Stimulated activated CD8-positive, alpha-beta memory T cell treated with anti-CD3 and anti-CD28 coated beads, Interleukin-15, amount 100 ng/mL, for 24 hours (primary cell): ENCODE measurements around the gene GPR25.

ENCODE experiments used
- DNase-seq: peaks from one replicate; pipeline ENCODE4 v3.0.0-alpha.2; 2020; ENCODE audit warnings: low read depth

Gene GPR25

DNA sequence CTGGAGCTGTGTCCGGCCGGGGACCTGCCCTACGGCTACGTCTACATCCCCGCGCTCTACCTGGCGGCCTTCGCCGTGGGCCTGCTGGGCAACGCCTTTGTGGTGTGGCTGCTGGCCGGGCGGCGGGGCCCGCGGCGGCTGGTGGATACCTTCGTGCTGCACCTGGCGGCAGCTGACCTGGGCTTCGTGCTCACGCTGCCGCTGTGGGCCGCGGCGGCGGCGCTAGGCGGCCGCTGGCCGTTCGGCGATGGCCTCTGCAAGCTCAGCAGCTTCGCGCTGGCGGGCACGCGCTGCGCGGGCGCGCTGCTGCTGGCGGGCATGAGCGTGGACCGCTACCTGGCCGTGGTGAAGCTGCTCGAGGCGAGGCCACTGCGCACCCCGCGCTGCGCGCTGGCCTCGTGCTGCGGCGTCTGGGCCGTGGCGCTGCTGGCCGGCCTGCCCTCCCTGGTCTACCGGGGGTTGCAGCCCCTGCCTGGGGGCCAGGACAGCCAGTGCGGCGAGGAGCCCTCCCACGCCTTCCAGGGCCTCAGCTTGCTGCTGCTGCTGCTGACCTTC is 412 bp downstream of the GPR25 start:
- no peak for DNase-seq

DNA sequence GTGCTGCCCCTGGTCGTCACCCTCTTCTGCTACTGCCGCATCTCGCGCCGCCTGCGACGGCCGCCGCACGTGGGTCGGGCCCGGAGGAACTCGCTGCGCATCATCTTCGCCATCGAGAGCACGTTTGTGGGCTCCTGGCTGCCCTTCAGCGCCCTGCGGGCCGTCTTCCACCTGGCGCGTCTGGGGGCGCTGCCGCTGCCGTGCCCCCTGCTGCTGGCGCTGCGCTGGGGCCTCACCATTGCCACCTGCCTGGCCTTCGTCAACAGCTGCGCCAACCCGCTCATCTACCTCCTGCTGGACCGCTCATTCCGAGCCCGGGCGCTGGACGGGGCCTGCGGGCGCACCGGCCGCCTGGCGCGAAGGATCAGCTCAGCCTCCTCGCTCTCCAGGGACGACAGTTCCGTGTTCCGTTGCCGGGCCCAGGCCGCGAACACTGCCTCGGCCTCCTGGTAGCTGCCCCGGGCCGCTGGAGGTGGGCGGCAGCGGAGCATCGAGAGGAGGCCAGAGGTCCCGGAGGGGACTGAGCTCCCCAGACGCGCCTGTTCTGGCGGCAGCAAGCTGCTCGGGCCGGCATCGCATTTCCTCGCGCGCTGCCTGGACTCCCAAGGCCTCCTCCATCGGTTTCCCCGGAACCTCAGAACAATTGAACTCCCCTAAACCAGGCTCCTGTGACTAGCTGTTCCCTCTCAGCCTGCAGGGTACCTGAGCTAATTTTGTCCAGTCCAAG is 1.1 kb downstream of the GPR25 start:
- DNase-seq = no peak

DNA sequence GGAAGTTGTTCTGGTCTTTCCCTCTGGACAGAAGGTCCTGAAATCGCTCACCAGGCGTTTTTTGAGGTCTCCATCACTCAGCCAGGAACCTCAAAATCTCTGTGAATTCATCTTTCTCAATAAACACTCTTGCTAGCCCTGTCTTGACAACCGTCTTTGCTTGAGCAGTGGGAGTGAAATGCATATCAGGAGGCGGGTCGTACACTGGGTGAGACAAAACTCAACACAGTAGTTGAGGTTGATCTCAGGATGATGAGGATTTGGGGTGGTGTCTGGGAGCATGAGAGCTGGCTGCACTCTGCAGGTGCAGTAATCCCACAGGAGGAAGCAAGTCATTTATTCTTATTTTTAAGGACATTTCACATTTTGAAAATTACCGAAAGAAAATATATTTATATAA is 1.9 kb downstream of the GPR25 start:
- no peak for DNase-seq

DNA sequence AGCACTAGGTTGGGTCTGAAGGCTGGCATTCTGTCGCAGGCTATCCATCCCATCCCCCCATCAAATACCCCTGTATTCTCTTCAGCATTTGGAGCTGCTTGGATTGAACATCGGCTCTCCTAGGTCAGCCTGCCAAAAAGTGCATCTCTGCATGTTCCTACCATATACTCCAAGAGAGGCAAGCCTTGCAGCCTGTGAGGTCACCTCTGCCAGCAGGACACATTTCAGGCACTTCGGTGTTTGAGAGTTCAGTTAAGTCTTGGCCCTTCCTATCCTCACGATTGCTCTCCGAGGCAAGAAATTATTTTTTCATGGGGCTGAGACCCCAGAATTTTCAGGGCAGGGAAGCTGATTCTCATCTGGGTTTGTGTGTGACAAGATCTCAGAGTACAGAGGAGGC is 2.6 kb downstream of the GPR25 start:
- no peak for DNase-seq

DNA sequence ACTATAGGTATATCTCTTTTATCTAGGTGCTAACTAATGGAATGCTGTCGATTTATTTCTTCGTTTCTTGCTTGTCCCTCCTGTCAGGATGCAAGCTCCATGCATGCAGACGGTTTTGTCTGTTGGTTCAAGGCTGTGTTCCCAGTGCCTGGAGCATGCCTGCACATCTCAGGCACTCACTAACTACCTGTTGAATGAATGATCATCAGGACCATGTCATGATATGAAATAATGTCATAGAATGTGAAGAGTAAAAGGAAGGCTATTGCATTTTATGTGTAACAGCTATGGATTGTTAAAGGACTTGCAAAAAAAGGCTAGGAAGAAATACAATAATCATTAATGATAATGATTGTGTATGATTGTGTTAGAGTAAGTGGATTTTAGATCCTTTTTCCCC is 4.2 kb downstream of the GPR25 start:
- no peak for DNase-seq

DNA sequence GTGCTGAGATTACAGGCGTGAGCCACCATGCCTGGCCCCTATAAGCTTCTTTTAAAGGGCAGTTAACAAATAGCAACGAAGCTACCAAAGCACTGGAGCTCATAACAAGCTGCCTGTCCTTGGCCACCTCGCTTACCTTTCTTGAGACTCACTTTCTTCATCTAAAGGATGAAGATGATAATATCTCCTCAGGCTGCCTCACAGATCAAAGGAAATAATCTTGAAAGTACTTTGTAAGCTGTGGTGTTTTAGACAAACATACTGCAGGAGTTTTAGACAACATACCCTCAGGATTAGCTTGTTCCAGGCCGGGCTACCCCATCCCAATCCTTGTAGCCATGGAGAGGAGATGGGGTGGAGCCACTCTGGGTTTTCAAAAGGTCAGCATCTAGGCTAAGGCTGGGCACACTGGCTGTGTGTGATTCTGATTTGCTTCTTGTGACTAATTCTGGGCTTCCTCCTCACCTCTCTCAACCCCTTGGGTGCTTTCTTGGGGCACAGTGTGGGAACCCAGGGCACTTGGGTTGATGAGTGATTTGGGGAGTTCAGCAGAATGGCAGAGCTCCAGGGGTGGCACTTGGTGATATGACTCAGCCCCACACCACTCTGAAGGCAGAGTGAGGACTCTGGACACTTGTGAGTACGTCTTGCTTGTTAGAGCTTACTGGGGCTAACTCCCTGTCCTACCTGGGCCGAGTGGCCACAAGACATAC is 5.2 kb downstream of the GPR25 start:
- no peak for DNase-seq

DNA sequence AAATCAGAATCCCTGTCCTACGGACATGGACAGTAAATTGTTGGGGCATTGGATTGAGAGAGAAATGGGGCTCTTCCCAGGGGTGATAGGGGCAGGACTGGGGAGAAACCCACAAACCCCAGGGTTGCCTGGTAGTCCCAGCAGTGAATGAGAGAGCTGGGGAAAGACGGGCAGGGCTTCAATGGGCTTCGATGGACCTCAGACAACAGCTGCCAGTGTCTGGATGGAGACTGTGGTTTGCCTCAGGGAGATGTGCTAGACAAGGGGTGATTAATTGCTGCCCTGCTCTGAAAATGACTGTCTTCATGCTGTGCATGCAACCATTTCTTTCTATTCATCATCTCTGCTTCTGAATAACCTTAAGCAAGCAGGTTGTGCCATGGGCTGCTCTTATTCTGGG is 7.4 kb downstream of the GPR25 start:
- no peak for DNase-seq

DNA sequence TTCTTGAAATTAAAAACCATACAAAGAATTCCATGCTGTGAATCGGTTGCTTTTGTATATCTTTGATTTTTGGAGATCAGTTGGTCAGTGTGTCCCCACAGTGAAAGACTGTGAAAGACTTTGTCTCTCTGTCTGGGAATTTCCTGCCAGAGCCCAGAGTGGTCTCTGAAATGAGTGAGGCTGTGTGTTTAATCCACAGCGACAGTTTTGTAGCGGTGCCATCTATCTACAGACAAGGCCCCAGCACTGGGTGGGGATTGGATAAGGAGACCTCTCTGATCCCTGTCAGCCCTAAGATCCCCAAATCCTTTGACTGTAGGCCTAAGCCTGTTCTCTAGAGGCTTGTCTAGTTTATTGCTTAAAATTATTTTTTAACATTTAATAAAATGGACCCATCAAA is 10.3 kb downstream of the GPR25 start:
- no peak for DNase-seq

DNA sequence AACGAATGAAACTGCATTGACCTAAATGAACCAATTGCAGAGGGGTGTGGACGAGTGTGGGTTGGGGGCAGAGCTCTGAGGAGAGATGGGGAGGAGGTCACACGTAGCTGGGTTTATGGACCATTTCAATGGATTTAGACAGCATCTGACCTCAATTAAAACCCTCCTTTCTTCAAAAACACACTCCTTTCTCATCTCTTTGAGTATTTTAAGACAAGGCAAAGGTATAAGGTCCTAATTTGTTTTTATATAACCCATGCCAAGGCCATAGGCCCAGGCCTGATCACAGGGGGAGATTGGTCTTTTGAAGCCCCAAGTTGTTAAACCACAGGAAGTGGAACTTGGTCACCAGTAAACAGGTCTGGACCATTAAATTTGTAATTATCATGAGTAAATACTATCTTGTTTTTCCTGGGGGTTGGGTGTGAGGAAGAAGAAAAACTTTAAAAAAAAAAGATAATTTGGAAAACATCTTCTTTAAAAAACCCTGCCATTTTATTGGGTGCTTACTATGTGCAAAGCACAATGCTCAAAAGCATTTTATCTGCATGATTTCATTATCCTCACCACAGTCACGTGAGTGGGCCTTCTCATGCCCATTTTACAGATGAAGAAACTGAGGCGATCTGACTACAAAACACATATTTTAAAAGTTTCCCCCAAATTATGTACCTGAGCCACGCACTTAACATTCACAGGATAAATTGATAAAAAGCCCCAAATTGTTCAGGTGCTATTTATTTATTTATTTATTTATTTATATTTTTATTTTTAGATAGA is 13.0 kb downstream of the GPR25 start:
- no peak for DNase-seq

DNA sequence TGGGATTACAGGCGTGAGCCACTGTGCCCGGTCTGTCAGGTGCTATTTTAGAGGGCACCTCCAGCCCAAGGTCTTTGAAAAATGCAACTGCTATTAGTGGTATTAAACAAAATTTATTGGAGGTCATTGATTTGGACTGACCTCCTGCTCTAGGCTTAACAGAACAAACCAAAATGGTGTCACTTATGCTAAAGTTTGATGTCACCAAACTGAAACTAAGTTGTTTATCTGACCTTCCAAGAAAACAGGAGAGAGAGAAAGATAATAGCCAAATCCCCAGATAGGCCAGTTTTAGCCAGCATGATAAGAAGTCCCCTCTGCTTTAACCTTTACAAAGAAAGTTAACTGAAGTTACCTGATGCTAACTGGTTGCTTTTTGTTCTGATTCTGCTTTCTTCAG is 13.8 kb downstream of the GPR25 start:
- no peak for DNase-seq

DNA sequence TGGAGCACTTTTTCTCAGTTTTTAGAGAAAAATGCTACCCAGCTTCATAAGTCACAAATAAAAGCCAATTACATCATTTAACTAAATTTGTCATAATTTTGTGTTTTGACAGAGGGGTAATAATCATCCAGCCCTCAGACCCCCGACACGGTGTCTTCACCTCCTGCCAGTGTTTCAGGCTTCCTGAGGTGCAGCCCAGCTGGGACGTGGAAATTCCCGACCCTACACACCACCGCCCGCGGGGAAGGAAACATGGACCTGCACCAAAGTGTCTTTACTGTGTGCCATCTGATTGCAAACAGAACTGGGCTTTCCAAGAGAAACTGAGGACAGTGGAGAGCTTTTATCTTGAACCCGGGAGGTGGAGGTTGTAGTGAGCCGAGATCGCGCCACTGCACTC is 14.3 kb downstream of the GPR25 start:
- DNase-seq = no peak

DNA sequence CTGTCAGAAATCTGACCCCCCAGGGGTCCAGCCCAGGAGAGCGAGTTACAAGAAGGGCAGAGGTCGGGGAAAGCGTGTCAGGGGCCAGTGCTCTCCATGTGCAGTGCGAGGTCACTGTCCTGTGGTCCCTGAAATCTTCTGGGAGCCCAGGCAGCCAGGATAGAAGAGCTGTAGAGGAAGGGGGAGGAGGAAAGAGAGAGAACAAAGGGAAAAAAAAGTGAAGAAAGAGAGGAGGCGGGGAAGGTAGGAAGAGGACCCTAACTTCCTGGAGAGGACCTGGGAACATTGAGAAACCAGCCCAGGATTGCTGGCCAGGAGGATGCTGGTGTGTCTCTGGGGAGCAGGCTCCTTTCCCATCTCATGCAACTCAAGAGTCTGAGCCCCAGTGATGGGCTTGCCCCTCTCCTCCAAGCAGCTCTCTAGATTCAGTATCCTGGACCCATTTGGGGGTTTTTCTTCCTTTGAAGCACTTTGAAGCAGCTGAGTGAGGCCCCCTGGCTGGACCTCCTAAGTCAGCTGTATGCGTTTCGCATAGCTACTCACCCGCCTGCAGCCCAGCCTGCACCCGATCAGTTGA is 15.1 kb downstream of the GPR25 start:
- DNase-seq = no peak

DNA sequence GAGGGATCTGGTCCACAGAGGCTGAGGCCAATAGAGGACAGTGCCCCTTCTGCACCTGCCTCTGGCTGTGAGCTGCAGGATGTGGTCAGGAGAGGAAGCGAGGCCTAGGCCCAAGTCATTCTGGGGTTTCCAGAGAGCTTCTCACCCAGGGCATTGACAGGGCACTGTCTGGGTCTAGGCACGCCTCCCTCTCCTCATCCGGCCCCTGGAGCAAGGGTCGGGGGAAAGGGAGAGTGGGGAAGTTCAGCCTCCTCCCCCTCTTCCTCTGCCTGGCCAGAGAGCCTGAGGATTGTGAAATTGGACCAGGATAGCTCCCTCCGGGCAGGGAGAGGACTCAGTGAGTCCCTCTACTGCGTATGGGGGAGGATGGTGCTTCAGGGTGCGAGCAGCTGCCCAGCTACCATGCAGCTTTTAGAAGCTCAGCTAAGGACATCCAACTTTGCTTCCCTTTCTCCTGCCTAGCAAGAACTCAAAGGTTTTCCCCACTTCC is 15.6 kb downstream of the GPR25 start:
- DNase-seq = no peak

DNA sequence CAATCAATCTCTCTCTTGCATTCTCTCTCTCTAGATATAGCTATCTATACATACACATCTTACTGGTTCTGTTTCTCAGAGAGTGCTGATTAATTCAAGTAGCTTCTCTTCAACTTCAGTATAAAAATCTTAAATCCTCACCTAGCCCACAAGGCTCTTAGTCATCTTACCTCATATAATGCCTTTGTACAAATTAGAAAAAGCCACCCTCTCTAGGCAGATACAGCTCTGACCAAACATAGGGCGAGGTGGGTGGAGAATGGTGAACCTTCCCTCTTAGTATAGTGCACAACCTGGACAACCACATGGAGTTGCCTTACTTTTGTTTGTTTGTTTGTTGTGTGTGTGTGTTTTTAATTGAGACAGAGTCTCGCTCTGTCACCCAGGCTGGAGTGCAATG is 16.8 kb downstream of the GPR25 start:
- no peak for DNase-seq

DNA sequence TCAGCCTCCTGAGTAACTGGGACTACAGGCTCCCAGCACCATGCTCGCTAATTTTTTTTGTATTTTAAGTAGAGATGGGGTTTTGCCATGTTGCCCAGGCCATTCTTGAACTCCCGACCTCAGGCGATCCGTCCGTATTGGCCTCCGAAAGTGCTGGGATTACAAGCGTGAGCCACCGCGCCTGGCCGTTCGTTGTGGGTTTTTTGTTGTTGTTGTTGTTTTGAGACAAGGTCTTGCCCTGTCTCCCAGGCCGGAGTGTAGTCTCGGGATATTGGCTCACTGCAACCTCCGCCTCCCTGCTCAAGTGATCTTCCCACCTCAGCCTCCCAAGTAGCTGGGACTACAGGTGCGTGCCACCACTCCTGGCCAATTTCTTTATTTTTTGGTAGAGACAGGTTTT is 17.2 kb downstream of the GPR25 start:
- DNase-seq = no peak

DNA sequence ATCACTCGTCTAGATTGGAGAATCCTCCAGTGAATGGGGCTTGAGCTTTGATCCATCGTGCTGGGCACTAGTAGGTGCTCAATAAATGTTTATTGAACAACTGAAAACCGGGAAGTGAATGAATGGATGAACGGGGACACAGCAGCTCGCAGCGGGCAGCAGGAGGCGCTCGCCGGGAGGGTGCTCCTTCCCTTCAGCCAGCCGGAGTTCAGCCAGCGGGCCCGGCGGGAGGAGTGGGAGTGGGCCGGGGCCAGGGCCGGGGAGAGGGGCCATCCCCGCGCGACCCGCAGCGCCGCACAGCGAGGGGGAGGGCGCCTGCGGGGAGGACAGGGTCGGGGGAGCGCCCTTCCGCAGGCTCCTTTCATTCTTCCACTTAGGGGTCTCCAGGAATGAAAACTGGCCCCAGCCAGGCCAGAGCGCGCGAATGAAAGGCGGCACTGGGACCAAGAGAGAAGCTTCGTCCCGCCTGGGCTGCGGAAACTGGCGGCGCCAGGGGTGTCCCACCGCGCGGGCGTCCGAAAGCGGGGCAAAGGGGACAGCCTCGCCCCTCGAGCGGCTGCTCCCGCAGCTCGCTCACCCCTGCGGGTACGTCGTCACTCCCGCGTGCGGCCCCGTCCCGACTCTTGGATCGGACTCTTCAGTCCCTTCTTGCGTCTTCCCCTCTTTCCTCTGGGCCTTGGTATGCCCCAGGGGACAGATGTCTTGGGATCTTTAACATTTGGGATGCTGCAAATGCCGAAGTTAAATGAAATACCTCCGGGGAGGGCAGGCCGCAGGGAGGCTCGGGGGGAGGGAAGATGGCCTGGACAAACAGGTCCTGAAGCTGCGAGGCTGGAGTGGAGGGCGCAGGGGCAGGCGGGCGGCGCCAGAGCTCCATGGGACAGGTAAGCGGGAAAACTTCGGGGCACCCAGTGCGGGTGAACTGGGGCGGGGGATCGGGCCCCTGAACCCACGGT is 18.3 kb downstream of the GPR25 start:
- no peak for DNase-seq

DNA sequence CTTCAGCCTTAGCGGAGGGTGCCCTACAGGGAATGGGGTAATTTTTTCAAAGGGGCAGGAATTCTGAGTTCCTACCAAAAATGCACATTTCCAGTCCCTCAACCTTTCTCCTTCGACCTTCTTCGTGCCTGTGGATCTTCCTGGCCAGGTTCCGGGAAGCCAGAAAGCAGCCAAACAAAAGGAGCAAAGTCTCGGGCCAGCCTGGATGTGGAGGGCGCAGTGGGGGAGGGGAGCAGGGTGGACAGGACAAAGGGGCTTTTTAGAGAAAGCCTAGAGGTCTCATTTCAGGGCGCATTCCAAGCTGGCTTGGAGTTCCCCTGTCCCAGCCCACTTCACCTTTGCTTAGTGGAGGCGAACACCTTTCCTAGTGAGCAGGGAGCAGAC is 19.0 kb downstream of the GPR25 start:
- DNase-seq = no peak

DNA sequence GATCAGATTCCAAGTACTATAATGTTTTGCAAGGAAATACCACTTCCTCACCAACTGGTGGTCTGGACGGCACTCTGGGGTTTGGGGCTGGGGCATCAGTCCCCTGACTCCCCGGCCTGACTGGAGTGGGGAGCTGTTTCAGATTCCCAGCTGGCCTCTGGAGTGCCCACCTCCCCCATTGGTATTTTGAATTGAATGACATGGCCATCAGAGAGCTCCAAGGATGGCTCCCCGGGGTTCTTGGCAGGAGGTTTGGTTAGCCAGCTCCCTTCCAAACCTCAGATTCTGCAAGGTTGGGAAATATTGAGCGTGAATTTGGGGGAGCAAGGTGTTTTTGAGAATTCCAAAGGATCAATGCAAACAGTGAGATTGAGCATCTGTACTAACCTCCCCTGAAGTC is 19.8 kb downstream of the GPR25 start:
- no peak for DNase-seq

DNA sequence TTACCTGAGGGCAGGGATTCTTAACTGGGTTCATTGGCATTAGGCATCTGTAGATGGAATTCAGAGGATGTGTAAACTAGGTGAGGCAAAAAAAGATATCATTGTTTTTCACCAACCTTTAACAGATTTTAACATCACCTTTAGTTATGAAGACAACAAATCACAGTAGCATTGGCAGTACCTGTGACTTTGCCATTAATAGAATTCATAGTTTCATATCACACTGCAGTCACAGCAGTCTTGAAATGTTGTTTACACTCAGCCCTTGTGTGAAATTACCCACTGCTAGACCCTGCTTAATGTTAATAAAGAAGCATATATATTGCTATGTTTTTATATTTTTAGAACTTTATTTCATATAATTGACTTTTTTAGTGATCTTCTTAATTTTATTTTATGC is 20.2 kb downstream of the GPR25 start:
- no peak for DNase-seq

DNA sequence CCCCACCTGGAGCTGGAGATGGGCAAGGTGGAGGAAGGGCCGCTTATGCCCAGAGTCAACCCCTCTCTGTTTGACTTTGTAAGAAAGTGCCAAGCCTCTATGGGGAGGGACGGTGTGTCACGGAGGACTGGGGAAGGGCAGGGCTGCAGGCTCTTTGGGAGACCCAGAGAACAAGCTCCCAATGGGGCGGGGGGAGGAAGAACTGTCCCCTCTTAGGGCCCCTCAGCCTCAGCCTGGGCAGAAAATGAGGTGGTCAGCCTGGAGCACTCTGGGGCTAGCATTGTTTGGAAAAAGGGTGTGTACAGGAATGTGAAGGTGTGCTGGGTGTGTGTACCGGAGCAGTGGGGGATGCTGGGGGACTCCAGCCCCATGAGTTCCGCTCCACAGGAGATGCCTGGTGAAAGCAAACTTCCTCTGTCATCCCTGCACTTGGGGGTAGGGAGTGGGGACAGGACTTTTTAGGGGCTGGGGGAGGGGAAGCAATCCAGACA is 20.7 kb downstream of the GPR25 start:
- DNase-seq = no peak
